HG02610 (cell line): ENCODE measurements around the gene PRIM1.
A peak's percentile ranks its signal among the peaks of the same experiment; 100 is the strongest.
"Not testable (repeated sequence)": the region's sequence is repeated elsewhere in the genome, so short reads cannot be mapped to it uniquely, and the experiment has no call there.

Experiments used
- ATAC-seq: cut with Tn5 transposase; IDR thresholded peaks from one replicate; pipeline ENCODE4 v1.9.1; 2021; ENCODE audit warnings: mild to moderate bottlenecking, moderate library complexity; ENCODE audit not compliant: unreplicated experiment

Gene PRIM1

DNA sequence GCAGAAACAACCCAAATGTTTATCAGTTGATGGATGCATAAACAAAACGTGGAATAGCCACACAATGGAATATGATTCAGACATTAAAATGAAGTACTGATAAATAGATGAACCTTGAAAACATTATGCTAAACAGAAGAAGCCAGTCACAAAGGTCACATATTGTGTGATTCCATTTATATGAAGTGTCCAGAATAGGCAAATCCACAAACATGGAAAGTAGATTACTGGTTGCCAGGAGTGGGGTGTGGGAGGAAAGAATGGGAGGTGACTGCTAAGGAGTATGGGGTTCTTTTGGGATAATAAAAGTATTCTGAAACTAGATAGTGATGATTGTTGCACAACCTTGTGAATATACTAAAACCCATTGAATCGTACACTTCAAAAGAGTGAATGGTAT, 9.7 kb upstream of the PRIM1 start:
- ATAC-seq: no peak

GRCh38 chr12:56760460-56760859, 8.3 kb upstream of the PRIM1 start:
- no peak for ATAC-seq

DNA sequence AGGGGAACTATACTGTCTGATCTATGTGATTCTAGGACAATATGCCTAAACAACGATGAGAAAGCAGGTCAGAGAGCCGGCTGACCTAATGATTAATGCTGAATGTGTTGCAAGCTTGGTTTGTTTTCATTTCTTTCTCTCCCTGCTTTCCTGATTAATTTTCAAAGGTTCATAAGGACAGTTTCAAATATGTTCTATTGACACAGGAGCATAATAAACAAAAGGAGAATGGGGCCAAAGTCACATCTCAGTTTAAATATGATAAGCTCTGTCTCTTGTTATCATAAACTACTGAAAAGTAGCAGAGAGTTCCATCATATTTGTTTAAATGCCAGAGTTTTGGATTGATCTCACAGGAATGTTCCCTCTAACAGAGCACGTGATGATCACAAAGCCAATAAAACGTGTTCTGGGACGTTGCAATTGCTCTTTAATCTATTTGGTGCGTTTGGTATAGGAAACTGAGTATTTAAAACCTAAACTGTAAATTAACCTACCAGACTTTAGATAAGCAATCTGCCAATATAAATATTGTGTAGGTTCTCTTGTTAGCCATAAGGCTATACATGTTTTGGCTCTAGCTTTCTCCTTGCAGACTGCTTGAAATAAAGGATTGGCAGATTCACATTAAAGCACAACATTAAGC, 7.3 kb upstream of the PRIM1 start:
- ATAC-seq: no peak

DNA sequence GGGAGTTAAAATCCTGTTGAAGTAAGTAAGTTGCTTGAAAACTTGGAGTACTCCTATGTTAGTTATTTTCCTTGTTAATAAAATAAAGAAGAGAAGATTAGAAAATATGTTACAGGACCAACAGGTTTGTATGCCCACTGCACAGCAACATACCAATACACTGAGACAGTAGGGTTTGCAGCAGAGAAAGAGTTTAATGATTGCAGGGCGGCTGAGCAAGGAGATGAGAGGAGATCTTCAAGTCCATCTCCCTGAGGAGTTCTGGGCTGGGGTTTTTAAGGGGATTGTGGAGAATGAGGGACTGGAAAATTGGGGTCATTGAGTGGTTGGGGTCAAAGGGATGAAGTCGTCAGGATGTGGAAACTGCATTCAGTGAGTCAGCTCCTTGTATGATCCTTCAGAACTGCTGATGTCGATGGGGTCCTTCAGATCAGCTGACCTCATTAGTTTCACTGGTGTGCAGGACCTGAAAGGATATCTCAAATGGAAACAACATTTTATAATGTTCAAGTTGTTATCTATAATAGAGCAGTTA, 6.7 kb upstream of the PRIM1 start:
- ATAC-seq: no peak

- not testable (repeated sequence) for ATAC-seq
Observed at GRCh38 chr12:56757971-56758370, 5.8 kb upstream of the PRIM1 start.

DNA sequence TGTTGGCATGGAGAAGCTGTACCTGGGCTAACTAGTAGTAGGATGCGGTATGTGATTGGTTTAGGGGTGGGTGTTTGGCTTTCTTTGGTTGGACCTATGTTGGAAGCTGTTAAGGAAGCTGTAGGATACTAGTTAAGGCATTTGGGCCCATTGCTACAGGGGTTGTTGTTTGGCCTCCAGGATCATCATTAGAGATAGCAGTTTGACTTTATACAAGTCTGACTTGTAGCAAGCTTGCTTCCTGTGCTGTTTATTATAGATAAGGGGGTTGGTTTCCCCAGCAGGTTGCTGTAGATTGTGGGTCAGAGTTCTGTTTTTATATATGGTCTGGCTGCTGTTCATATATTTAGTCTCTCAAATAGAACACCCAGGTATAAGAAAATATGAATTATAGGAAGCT, 1.4 kb upstream of the PRIM1 start:
- ATAC-seq: no peak

GRCh38 chr12:56750596-56750995, 1.5 kb downstream of the PRIM1 start:
- ATAC-seq: not testable (repeated sequence)

DNA sequence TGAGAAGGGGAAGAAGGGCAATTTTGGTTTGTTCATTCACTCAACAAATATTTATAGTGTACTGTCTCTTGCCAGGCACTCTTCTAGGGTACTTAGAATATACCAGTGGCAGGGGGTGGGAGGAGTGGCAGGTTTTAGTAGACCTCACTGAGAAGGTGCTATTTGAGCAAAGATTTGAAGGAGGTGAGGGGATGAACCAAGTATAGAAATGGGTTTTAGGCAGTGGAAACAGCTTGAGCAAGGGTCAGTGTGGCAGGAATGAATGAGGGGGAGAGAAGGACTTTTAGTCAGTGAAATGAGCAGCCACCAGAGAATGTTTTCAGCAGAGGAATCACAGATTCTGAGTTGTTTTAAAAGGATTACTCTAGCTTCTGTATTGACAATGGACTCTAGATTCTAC, 2.3 kb downstream of the PRIM1 start:
- no peak for ATAC-seq

DNA sequence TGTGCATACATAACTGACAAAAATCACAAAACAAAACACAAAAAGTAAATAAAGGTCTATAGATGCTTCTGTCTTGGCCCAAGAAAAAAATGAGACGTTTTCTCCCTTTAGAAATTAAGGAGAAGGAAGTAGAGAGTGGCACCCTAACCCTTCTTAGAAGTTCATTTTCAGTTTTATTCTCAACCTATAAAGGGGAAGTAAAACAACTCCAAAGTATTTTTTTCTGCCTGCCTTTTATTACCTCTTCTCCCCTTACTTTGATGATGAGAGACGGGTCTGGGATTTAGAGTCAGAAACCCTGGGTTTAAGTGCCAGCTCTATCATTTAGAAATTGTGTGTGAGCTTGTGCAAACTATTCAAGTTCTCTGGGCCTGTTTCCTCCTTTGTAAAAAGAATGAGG, 2.8 kb downstream of the PRIM1 start:
- ATAC-seq: no peak

GRCh38 chr12:56728139-56728861, 23.8 kb downstream of the PRIM1 start:
- ATAC-seq: no peak

DNA sequence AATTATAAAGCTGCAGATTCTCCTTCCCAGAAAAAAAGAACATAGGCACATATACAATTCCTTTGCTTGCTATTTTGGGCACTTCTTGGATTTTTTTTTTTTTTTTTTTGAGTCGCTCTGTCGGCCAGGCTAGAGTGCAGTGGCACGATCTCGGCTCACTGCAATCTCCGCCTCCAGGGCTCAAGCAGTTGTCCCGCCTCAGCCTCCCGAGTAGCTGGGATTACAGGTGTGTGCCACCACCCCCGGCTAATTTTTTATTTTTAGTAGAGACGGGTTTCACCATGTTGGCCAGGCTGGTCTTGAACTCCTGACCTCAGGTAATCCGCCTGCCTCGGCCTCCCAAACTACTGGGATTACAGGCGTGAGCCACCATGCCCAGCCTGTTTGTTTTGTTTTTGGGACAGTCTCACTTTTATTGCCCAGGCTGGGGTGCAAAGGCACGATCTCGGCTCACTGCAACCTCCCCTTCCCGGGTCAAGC, 25.9 kb downstream of the PRIM1 start:
- not testable (repeated sequence) for ATAC-seq

- ATAC-seq: no peak
Observed at GRCh38 chr12:56725723-56726102, 26.4 kb downstream of the PRIM1 start.

- ATAC-seq: peak; percentile 97
Observed at GRCh38 chr12:56724972-56725722, 27.0 kb downstream of the PRIM1 start, which contains the start of gene NACA. Gene NACA (minus strand): TSS chr12:56725299. CDS start chr12:56724521, 778 bp downstream.

- ATAC-seq: no peak
Observed at GRCh38 chr12:56724701-56724971, 27.5 kb downstream of the PRIM1 start.

DNA sequence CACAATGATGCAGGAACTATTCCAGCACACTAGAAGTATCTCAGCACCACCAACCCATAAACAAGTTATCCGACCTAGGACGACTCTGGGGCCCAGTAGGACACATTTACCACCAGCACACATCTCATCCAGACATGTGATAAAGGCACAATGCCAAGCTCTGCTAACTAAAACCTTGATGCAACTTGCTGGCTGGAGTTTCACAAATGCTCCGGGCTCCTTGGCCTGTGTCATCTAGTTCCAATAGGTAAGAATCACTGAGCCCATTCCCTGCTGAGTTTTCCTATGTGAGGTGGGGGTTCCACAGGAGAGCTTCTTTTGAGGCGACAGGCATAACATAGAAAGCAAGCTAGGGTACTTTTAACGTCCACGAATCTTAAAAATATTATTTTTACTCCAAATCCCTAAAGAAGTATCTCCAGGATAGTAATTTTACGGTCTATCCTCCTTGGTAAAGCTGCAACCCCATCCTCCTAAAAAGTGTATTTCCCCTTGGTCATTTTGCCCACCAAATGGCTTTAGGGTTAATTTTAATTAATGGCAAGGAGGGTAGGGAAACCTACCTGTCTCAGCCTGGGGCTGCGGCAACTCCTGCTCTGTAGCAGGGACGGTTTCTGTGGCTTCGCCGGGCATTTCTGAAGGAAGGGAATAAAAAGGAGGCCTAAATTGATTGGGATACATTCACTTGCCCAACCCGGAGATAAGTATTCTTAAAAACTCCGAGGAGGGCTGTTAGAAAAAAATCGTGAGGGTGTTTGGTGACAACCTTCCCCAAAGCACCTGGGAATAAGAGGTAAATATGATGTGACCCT, 28.0 kb downstream of the PRIM1 start:
- ATAC-seq: no peak

DNA sequence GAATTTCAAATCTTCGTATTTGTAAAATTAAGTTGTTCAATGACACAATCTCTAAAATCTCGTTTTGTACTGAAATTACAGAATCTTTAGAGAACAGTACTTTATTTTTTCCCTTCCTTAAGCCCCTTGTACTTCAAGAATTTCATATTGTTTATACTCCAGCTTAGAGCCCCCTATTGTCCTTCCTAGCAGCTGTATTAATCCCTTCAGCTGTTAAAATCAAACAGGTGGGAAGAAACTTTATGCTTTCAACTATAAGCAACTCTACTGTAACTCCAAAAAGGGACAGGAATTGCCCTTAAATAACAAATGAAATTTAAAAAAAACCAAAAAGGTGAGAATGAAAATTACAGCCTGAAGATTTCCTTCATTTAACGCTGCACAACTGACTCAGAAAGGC, 28.8 kb downstream of the PRIM1 start:
- no peak for ATAC-seq

GRCh38 chr12:56722832-56723231, 29.3 kb downstream of the PRIM1 start:
- ATAC-seq: no peak

DNA sequence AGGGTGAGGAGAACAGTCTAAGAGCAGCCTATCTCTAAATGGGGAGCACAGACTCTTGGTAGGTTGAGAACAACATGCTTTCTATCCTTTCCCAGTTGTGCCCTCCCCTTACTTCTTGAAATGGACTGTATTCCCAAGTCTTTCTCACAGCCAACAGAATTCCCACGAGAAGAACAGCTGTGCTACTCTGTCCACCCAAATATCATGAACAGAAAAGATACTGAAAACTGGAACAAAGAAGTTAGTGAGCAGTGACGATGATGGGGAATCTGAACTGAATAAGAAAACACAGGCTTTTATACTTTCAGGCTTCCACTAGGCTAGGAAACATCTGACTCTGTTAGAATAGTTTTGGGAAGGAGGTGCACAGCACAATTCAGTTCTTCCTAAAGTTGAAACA, 30.4 kb downstream of the PRIM1 start:
- ATAC-seq: no peak

DNA sequence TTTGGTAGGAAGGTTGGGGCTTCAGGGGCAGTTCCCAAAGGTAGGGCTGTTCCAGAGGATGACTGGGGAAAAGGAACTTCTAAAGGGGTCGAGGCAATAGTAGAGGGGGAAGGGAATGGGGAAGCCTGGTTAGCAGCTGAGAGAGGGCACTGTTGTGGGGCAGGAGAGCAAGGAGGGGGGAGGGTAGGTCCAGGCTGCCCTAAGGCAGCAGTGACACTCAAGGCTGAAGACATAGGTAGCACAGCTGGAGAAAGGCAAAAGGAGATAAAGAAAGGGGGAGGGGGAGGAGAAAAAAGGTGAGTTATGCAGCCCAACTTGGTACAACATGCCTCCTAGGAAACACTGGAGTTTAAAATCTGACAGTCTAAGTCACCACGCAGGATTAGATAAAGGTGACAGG, 30.9 kb downstream of the PRIM1 start:
- ATAC-seq: no peak

GRCh38 chr12:56720731-56721151, 31.4 kb downstream of the PRIM1 start:
- ATAC-seq: no peak

DNA sequence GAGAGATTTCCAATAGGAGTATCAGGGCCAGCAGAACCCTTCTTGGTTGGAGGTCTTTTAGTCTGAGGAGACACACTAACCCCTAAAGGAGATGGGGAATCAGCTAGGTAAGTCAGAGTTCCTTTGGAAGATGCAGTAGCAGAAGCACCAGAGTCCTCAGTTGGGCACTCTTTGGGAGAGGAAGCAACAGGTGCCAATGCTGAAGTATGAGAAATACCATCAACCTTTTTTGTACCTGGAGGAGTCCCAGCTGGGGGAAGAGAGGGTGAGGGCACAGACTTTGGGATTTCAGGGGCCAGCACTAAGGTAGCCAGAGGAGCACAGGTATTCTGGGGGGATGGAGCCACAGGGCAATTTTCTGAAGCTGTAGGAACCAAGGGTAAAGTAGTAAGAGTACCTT, 33.1 kb downstream of the PRIM1 start:
- no peak for ATAC-seq
